Measurements from ENCODE around the gene HEXIM1. TPM values are rescaled to one million over a fixed set of nuclear protein-coding genes. Genes with fewer than 3 reads are reported as not detected.
A peak's percentile ranks its signal among the peaks of the same experiment; 100 is the strongest.

The HEXIM1 gene
- total RNA-seq, 4 donors from 2014 or later = 20.9 to 32.7 (median 25.0) TPM

GRCh38 chr17:45129426-45129939 is 18.8 kb upstream of the HEXIM1 start:
- H3K4me3 ChIP-seq (ENCODE audit: low read depth, poor library complexity, severe bottlenecking) = no peak overlapping the region
- WGBS, 2 donors = 50 to 64% methylated on average over 9 to 10 of the region's 10 CpGs
- no peak for DNase-seq (ENCODE audit: low spot score in 2 of 2)
- TF ChIP-seq POLR2A (IDR thresholded peaks at IDR 0.05) = no peak
- TF ChIP-seq, protein P1, sequence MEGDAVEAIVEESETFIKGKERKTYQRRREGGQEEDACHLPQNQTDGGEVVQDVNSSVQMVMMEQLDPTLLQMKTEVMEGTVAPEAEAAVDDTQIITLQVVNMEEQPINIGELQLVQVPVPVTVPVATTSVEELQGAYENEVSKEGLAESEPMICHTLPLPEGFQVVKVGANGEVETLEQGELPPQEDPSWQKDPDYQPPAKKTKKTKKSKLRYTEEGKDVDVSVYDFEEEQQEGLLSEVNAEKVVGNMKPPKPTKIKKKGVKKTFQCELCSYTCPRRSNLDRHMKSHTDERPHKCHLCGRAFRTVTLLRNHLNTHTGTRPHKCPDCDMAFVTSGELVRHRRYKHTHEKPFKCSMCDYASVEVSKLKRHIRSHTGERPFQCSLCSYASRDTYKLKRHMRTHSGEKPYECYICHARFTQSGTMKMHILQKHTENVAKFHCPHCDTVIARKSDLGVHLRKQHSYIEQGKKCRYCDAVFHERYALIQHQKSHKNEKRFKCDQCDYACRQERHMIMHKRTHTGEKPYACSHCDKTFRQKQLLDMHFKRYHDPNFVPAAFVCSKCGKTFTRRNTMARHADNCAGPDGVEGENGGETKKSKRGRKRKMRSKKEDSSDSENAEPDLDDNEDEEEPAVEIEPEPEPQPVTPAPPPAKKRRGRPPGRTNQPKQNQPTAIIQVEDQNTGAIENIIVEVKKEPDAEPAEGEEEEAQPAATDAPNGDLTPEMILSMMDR (IDR thresholded peaks at IDR 0.05) = no peak
- intact Hi-C loops (cut with DNase I; ENCODE audit: low total_unique reads) = no loop called here

- intact Hi-C loops (cut with DNase I; ENCODE audit: low total_unique reads) = no loop called here
- WGBS, 2 donors = 51 to 60% methylated on average over 13 of the region's 13 CpGs
- no peak for DNase-seq (ENCODE audit: low spot score in 2 of 2)
- no peak overlapping the region for H3K4me3 ChIP-seq (ENCODE audit: low read depth, poor library complexity, severe bottlenecking)
- no peak for TF ChIP-seq POLR2A (IDR thresholded peaks at IDR 0.05)
- TF ChIP-seq, protein P1 (IDR thresholded peaks at IDR 0.05) = no peak
Observed at GRCh38 chr17:45129940-45130680, 18.2 kb upstream of the HEXIM1 start.

GRCh38 chr17:45130681-45131615 is 17.3 kb upstream of the HEXIM1 start:
- H3K4me3 ChIP-seq (ENCODE audit: low read depth, poor library complexity, severe bottlenecking) = no peak overlapping the region
- DNase-seq (ENCODE audit: low spot score in 2 of 2) = no peak
- TF ChIP-seq POLR2A (IDR thresholded peaks at IDR 0.05) = no peak
- TF ChIP-seq, protein P1 (IDR thresholded peaks at IDR 0.05) = no peak
- WGBS, 2 donors = 77% methylated on average over 16 to 17 of the region's 17 CpGs
- intact Hi-C loops (cut with DNase I; ENCODE audit: low total_unique reads) = no loop called here

DNA sequence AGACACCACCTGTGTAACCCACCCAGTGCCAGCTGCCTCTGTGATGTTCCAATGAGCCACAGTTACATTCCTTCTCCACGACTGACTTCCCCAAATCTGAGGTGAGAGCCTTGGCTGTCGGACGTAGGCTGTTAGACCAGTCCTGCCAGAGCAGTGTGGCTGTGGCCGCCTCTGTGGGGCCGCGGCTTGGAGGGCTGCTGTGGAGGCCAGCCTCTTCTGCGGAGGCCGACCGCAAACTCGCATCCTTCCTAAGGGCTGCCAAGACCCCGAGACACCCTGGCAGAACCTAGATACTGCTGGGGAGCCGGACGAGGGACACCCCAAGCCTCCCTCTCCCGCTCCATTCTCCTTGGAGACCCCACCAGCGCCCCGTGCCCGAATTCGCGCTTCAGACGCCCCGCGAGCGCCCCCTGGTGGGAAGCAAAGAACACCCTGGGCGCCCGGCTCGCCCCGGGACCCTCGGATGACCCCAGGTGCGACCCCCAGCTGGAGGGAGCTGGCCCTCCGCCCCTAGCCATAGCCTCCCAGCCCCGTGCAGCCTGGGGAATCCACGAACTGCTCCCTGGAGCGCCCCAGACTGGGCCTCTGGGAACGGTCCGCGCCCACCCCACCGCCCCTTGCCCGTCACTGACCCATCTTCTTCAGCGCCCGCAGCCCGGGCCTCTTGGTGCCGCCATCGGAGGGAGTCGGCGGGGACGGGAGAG is 16.5 kb upstream of the HEXIM1 start:
- H3K4me3 ChIP-seq (ENCODE audit: low read depth, poor library complexity, severe bottlenecking) = peak overlapping the region; percentile 86
- TF ChIP-seq, protein P1 (IDR thresholded peaks at IDR 0.05) = peak in 1 of 3 donors; percentile 90
- TF ChIP-seq POLR2A (IDR thresholded peaks at IDR 0.05) = no peak
- intact Hi-C loops (cut with DNase I; ENCODE audit: low total_unique reads) = no loop called here
- WGBS, 2 donors = 11 to 13% methylated on average over 24 to 27 of the region's 46 CpGs
- DNase-seq (ENCODE audit: low spot score in 2 of 2) = no peak

DNA sequence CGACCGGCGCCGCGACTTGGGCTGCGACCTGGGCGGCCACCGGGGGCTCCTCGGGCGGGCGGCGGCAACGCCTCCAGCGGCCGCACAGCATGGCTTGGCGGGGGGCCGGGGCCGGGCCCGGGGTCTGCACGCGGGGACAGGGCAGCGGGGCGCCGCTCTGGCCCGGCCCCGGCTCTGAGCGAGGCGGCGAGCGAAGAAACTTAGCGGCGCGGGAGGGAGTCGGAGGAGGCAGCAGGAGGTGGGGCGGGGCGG is 16.0 kb upstream of the HEXIM1 start, which contains the start of gene PLCD3:
TSS of gene PLCD3 (minus strand) at position 196 of the 252 bp plus-strand sequence. CDS start at position 91, 105 bp downstream.
- TF ChIP-seq POLR2A (IDR thresholded peaks at IDR 0.05) = no peak
- TF ChIP-seq, protein P1 (IDR thresholded peaks at IDR 0.05) = no peak

More for the DNA sequence above, 16.0 kb upstream of the HEXIM1 start, which contains the start of gene PLCD3:
- H3K4me3 ChIP-seq (ENCODE audit: low read depth, poor library complexity, severe bottlenecking) = peak within 1 kb of the TSS; percentile 86
- intact Hi-C loops (cut with DNase I; ENCODE audit: low total_unique reads) = no loop called here
- no peak for DNase-seq (ENCODE audit: low spot score in 2 of 2)
- no CpG with 5 or more reads among the region's 36 CpGs for WGBS, 2 donors

All from lower leg skin (tissue), 4 donors.